ENCODE measurements around the gene INVS.

DNA sequence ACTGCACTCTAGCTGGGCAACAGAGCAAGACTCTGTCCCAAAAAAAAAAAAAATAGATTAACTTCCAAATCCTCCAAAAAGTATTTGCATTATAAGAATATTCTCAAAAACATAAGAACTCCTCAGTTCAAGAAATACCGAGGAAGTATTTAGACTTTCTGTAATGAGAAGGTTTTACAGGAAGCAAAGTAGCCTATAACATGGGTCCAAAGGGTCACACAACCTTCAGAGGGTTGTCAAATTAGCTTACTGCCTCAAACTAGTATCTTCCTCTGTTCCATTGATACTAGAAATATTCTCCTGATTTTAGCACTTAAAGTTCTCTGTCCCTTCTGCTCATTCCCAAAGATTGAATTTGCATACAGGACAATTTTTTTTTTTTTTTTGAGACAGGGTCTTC, 121.9 kb downstream of the INVS start:
- TF ChIP-seq, protein P1, sequence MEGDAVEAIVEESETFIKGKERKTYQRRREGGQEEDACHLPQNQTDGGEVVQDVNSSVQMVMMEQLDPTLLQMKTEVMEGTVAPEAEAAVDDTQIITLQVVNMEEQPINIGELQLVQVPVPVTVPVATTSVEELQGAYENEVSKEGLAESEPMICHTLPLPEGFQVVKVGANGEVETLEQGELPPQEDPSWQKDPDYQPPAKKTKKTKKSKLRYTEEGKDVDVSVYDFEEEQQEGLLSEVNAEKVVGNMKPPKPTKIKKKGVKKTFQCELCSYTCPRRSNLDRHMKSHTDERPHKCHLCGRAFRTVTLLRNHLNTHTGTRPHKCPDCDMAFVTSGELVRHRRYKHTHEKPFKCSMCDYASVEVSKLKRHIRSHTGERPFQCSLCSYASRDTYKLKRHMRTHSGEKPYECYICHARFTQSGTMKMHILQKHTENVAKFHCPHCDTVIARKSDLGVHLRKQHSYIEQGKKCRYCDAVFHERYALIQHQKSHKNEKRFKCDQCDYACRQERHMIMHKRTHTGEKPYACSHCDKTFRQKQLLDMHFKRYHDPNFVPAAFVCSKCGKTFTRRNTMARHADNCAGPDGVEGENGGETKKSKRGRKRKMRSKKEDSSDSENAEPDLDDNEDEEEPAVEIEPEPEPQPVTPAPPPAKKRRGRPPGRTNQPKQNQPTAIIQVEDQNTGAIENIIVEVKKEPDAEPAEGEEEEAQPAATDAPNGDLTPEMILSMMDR (IDR thresholded peaks at IDR 0.05), result no peak
- TF ChIP-seq POLR2A (IDR thresholded peaks at IDR 0.05), result no peak
